ENCODE data around the gene FNDC4.
"Not testable (repeated sequence)": the region's sequence is repeated elsewhere in the genome, so short reads cannot be mapped to it uniquely, and the experiment has no call there.

Gene FNDC4, protein sequence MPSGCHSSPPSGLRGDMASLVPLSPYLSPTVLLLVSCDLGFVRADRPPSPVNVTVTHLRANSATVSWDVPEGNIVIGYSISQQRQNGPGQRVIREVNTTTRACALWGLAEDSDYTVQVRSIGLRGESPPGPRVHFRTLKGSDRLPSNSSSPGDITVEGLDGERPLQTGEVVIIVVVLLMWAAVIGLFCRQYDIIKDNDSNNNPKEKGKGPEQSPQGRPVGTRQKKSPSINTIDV

DNA sequence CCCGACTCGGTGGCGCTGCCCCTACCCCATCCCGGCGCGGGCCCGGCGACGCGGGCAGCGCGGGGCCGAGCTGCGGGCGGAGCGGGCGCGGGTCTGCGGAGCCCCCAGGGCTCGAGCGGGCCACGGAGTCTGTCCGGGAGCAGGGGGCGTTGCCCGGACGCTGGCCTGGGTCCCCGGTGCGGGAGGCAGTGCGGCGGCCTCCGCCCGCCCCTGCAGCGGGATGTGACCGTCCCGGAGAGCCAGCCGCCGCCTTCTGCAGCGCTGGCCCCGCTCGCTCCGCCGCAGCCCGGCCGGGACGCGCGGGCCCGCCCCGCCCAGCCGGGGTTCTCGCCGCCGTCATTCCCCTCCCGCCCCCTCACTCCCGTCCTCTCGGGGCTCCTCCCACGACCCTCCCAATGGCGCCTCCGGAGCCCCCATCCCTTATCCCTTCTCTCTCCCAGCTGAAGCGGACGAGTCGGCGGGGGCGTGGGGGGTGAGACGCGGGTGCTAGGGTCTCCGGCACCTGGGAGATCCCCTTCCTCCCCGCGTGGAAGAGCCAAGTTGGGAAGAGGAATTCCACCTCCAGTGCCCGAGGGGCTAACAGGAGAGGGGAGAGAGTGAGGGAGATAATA lies at the start of gene FNDC4:
Gene FNDC4 (minus strand): TSS at position 257 of the 611 bp plus-strand sequence. CDS start 521 bp downstream, outside the sequence.
- DNase-seq, result peak; percentile 73

DNA sequence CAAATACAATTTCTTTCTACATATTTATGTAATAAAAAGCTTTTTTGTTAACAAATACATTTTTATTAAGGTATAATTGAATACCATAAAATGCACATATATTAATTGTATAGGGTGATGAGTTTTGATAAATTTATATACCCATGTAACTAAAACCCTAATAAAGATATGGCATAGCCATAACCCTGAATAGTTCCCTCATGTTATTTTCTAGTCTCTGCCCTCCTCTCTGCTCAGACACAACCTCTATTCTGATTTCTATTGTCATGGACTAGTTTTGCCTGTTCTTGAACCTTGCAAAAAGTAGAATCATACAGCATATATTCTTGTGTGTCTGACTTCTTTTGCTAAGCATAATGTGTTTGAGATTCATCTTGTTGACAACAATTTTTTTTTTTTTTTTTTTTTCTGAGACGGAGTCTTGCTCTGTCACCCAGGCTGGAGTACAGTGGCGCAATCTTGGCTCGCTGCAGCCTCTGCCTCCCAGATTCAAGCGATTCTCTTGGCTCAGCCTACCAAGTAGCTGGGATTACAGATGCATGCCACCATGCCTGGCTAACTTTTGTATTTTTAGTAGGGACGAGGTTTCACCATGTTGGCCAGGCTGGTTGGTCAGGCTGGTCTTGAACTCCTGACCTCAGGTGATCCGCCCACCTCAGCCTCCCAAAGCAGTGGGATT lies 49.3 kb upstream of the FNDC4 start:
- no peak for DNase-seq

DNA sequence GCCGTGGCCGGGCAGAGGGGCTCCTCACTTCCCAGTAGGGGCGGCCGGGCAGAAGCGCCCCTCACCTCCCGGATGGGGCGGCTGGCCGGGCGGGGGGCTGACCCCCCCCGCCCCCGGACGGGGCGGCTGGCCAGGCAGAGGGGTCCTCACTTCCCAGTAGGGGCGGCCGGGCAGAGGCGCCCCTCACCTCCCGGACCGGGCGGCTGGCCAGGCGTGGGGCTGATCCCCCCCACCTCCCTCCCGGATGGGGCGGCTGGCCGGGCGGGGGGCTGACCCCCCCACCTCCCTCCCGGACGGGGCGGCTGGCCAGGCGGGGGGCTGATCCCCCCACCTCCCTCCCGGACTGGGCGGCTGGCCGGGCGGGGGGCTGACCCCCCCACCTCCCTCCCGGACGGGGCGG lies 44.6 kb upstream of the FNDC4 start:
- not testable (repeated sequence) for DNase-seq

DNA sequence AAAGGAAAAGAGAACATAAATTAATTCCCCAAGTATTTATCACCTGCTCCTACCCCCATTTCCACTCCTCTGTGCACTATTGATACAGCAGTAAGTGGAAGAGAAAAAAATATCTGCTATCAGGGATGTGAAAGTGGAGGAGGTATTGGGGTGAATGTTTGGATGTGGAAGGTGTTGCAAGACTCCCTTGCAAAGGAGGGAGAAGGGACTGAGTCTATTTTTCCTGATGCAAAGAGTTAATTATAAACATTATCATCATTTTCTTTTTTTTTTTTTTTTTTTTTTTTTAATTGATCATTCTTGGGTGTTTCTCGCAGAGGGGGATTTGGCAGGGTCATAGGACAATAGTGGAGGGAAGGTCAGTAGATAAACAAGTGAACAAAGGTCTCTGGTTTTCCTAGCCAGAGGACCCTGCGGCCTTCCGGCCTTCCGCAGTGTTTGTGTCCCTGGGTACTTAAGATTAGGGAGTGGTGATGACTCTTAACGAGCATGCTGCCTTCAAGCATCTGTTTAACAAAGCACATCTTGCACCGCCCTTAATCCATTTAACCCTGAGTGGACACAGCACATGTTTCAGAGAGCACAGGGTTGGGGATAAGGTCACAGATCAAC lies 43.9 kb upstream of the FNDC4 start:
- DNase-seq, result not testable (repeated sequence)

DNA sequence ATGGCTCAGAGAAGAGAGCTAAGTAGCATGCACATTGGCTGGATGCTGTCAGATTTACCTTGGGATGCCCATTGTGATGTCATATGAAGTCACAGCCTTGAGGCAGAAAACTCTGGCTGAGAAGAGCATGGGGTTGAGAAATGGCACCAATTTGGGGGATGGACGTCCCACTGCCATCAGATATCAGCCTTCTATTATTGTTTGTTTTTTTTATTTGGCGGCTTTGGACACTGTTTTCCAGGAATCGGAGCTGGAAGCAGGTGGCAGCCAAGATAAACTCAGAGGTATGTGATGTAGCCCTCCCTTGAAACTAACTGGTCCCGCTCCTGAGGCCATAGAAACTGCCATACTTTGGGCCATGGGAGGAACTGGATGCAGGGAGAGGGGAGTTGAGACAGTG lies 42.3 kb upstream of the FNDC4 start:
- DNase-seq, result no peak

DNA sequence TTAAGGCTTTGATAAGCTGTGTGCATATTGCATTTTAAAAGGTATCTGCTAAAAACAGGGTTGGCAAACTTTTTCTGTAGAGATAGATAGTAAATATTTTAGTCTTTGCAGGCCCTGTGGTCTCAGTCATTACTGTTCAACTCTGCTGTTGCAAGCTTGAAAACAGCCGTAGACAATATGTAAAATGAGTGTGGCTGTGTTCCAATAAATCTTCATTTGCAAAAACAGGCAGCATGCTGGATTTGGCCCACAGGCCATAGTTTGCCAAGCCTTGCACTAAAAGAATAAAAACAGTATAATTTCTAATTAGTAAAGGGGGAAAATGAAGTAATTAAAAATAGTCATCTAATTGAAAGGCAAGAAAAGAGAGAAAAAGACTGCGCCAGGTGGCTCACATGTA lies 37.0 kb upstream of the FNDC4 start:
- DNase-seq, result no peak

DNA sequence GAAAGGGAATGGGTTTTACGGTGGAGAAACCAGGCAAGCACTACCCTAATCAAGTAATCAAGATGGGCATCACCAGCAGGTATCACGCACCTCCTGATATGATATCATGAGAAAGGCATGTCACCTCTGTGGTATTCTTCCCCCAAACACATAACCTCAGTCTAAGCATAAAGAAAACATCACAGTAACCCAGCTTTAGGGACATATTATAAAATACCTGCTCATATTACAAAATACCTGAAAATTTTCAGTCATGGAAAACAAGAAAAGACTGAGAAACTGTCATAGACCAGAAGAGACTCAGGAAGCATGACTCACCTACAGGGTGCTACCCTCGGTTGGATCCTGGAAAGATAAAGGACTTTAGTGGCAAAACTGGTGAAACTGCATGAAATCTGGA lies 32.2 kb upstream of the FNDC4 start:
- DNase-seq, result no peak

DNA sequence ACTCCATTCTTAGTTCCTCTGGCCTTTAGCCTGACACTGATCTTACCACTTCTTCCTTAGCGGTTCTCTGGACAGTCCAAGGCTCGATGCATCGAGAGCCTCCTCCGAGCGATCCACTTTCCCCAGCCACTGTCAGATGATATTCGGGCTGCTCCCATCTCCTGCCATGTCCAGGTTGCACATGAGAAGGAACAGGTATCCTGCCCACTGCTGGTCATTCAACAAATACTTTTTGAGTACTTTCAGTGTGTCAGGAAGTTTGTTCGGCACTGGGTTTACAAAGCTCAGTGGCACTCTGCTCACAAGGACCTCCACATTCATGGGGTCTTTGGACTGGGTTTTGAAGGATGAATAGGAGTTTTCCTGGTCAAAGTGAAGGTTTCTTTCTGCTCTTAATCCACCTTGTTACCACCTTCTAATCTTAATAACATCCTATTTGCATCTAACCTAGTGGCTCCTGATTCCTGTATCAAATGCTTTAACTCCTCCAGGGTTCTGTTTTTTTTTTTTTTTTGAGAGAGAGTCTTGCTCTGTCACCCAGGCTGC lies 27.5 kb upstream of the FNDC4 start:
- DNase-seq, result no peak

DNA sequence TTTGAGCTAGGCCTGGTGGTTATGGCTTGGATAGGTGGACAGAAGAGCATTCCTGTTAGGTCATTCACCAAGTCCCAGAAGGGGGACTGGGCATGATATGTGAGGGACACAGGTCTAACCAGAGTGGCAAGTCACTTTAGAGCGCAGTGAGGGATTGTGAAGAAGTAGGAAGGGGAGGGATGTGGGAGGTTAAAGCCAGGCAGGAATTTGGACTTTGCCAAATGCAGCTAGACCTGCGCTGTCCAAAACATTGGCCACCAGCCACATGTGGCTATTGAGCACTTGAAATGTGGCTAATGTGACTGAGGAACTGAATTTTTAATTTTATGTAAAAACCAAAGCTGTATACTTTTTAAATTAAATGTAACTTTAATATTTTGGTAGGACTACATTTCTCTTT lies 25.3 kb upstream of the FNDC4 start:
- no peak for DNase-seq

DNA sequence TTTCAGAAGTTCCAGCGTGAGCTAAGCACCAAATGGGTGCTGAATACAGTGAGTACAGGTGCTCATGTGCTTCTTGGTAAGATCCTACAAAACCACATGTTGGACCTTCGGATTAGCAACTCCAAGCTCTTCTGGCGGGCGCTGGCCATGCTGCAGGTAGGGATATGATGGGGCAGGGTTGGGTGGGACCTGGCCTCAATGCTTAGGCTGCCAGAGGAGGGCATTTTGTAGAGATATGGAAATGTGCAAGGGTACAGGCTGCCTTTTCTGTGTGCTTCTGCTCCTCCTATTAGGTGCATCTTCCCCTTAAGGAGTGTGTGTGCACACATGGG lies 23.7 kb upstream of the FNDC4 start:
- no peak for DNase-seq

DNA sequence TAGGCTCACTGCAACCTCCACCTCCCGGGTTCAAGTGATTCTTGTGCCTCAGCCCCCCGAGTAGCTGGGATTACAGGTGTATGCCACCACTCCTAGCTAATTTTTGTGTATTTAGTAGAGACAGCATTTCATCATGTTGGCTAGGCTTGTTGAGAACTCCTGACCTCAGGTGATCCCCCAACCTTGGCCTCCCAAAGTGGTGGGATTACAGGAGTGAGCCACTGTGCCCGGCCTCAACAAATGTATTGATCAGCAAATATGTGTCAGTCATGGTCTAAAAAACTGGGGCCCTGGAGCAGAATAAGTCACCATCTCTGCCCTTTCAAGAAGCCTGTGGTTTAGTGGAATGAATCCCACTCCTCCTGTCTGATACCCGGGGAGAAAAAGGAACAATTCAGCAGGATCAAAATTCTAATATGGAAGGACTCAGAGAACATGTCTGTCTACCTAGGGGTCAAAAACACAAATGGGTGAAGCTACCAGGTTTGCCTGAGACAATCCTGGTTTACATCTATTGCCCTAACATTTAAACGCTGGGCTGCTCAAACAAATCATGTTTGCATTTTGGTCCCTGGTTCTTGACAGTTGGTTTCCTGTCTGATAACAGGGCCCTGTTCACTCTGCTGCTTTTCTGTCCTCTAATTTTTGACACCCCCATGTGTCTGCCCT lies 23.2 kb upstream of the FNDC4 start:
- no peak for DNase-seq

DNA sequence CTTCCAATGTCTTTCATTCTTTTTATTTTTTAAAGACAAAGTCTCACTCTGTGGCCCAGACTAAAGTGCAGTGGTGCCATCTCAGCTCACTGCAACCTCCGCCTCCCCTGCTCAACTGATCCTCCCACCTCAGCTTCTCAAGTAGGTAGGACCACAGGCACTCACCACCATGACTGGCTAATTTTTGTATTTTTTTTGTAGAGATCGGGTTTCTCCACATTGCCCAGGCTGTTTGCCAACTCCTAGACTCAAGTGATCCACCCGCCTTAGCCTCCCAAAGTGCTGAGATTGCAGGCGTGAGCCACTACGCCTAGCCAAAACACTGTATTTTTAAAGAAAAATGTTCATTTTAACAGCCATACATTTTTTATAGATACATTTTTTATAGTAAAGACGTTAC lies 14.3 kb upstream of the FNDC4 start:
- DNase-seq, result no peak

DNA sequence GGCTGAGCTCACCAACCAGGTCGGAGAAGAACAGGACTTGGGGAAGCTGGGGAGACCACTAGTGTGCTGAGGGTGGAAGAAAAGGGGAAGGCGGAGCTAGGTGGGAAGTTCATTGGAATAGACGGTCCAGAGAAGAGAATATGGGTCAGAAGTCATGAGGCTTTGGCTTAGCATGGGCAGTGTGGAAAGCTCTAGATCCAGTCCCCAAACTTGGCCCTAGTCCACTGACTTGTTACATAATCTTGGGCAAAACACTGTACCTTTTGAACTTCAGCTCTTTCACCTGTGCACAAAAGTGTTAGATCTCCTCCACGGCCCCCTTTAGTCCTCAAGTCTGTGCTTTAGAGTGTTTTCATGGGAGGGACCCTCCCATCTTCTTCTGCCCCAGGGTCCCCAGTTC lies 12.3 kb upstream of the FNDC4 start:
- no peak for DNase-seq

DNA sequence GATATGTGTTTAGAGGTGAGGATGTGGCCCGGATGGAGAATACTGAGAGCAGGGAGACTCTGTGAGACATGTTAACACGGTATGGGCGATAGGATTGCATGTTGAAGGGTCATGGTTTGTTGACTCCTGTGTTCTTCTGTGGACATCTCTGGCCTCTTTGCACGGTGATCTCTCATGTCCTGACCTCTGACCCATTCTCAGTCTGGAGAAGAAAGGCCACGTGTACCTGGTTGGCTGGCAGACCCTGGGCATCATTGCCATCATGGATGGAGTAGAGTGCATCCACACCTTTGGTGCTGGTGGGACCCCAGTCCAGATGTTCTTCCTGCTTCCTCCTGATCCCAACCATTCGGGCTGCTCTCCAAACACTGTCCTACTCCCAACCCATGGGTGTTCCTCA lies 11.6 kb upstream of the FNDC4 start:
- DNase-seq, result no peak

DNA sequence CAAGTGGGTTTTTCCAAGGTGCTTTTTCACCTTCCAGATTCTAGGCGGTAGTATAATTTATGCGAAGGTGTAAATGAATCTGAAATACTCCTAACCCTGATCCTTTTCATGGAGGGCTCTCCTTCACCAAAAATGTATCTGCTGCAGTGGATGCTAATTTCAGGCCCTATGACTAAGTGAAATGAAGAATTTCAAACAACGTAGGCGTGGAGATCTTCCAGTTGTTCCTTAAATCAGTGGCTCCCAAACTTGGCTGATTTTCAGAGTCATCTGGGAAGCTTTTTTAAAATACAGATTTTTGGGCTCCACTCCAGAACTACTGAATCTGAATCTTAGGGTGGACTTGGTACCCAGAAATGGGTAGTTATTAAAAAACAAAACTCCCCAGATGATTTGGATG lies 7.1 kb upstream of the FNDC4 start:
- DNase-seq, result no peak

DNA sequence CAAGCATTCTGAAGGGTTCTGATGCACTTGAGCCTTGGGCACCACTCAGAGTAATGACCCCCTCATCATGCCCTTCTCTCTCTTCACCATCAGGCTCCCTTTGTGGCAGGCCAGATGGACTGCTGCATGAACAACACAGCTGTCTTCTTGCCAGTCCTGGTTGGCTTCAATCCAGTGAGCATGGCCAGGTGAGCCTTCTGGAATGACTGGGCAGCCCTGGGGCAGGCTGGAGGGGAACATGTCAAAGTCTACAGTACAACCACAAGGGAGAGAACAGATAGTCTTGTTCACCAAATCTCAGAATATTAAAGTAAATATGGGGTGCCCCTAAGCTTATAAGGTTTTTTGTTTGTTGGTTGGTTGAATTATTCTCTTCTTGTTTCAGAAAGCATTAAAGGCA lies 6.0 kb upstream of the FNDC4 start:
- DNase-seq, result no peak

DNA sequence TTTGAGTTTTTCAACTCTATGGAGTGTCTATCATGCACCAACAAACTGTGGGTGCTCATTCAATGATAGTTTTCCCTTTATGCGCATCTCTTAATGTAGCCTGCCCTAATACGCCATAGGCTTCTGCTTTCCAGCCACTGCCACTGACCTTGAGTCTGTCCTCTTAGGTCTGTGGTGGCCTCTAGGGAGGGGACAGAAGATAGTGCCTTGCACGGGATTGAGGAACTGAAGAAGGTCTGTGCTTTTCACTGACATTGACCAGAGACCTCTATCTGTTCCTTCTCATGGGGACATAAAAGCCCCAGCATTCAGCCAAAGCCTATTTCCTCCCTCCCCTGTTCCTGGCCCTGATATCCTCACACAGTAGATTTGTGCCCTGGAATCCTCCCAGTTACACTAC lies 4.0 kb upstream of the FNDC4 start:
- DNase-seq, result no peak

DNA sequence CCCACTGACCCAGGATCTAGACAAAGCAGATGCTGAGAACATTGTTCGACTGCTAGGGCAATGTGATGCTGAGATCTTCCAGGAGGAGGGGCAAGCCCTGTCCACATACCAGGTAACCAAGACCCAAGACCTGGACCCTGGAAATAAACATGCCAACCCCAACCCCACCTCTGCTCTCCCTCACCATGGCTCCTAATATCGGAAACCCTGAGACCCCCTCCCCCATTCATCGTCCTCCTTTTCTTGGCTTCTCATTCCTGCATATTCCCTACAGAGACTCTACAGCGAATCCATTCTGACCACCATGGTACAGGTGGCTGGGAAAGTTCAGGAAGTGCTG lies 2.3 kb upstream of the FNDC4 start:
- DNase-seq, result no peak

DNA sequence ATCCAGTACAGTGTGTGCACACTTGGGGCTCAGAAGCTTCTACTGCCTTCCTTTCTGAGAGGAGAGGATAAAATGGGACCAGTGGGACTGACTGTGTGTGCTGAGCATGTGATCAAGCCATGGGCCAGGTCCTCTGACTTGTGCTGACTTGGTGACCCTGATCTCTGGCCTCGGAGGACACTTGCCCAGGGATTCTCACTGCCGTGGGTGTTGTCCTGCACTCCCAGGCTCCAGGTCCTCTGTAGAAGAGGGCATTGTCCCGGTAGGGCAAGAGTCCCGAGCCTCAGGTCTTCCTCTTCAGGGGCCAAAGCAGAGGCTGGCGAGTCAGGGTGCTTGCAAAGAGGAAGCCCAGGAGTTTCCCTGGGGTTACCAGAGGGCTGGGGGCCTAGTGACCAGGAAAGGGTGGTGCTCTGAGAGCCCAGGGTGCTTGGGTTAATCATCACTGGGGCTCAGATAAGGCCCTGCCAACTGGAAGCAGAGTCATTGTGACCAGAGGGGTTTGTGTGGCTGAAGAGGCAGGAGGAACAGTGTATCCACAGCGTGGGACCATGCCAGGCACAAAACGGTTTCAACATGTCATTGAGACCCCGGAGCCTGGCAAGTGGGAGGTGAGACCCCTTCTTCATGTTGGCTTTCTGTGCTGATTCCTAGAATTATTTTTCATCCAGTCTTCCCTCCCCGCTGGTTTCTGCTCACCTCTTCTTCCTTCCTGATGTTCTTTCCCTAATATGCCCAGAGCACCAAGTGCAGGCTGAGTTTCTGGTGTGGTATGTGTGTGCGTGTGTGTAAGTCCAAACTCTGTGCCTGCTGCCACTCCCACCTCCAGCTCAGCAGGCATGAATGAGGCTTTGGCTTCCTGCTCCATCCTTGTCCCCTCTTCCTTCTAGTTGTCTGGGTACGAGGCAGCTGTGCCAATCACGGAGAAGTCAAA lies 1.6 kb upstream of the FNDC4 start, which contains the start of gene GCKR:
Gene GCKR (plus strand): TSS at position 483 of the 931 bp plus-strand sequence. CDS start 66 bp downstream, at position 549.
- DNase-seq, result no peak

DNA sequence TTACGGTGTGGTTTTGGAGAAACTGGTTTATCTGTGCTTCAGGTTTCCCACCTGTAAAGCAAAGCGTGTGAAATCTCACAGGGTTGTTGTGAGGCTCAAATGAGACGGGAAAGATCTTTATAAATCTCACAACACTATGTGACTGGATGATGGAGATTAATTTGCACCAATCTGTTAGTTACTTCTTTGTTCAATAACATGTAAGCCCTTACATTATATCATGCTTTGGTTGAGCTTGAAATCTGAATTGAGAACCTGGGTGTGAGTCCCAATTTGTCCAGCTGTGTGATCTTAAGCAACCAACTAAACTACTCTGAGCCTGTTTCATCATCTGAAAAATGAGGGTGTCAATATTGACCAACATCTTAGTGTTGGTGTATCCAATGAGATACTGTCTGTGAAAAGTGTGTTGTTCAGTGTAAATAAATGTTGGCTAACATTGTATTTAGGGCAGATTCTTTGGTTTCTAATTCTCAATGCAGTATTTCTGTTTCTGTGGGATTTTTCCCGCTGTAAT lies 898 bp upstream of the FNDC4 start:
- DNase-seq, result no peak

DNA sequence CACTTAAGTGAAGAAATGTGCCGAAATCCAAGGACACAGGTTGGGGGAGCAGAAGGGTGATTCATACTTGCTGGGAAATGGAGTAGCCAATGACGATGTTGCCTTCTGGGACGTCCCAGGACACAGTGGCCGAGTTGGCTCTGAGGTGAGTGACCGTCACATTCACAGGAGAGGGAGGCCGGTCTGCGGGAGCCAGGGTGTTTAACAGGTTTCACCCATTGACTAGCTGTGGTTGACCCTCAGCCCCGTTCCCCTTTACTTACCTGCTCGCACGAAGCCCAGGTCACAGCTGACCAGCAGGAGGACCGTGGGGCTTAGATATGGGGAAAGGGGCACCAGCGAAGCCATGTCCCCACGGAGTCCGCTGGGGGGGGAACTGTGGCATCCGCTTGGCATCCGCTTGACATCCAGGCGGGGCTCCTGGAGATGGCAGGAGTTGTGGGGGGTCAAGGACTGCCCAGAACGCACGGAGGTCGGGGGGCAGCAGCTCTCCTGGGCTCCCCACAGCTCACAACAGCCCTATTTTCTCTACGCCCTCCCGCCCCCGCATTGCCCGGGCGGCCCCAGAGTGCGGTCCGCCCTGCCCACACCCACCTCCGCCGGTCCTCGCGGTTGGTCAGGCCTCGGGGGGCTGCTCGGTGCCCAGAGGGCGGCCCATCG lies 586 bp downstream of the FNDC4 start:
- peak; percentile 40 for DNase-seq

Measured in eye (tissue), 1 donor.